Effector memory CD4-positive, alpha-beta T cell (primary cell): Measurements from ENCODE around the gene DGKD.

Source experiments
- DNase-seq, 3 donors: peaks; one replicate each; pipeline ENCODE4 v3.0.0-alpha.2; 2020
- H3K27ac ChIP-seq: 2 replicates; pipeline ENCODE4 v1.7.0; 2013; ENCODE audit warnings: mild to moderate bottlenecking, low read length, moderate library complexity; ENCODE audit not compliant: insufficient read depth, poor library complexity, severe bottlenecking
- H3K27me3 ChIP-seq: replicated peaks from 2 replicates; pipeline ENCODE4 v1.7.0; 2013; ENCODE audit warnings: mild to moderate bottlenecking, low read length; ENCODE audit not compliant: insufficient read depth, control insufficient read depth, poor library complexity, severe bottlenecking
- H3K36me3 ChIP-seq: 2 replicates; pipeline ENCODE4 v1.7.0; 2013; ENCODE audit warnings: mild to moderate bottlenecking, low read length, moderate library complexity; ENCODE audit not compliant: control insufficient read depth, insufficient read depth
- H3K4me1 ChIP-seq: 2 replicates; pipeline ENCODE4 v1.7.0; 2013; ENCODE audit warnings: low read length, mild to moderate bottlenecking; ENCODE audit not compliant: control insufficient read depth, insufficient read depth, poor library complexity, severe bottlenecking
- H3K4me3 ChIP-seq: 2 replicates; pipeline ENCODE4 v1.7.0; 2013; ENCODE audit warnings: low read length, low read depth, mild to moderate bottlenecking; ENCODE audit not compliant: insufficient read depth, poor library complexity, severe bottlenecking
- H3K9me3 ChIP-seq: 2 replicates; pipeline ENCODE4 v1.7.0; 2013; ENCODE audit warnings: mild to moderate bottlenecking, low read length, moderate library complexity; ENCODE audit not compliant: control insufficient read depth

DGKD gene

DNA sequence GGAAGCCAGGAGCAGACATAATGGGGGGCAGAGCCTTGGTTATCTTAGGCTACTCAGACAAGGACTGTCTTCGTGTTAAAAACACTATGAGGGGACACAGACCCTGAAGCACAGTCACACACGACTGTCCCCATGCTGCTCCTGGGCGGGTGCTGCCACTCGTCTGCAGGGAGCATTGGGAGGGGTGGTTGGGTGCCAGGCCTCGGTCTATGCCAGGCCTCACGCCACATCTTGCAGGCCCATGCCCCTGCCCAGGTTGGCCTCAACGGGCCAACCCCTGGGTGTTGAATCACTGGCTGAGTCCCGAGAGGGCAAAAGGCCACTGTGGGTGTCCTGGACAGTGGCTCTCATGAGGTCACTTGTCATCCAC is 114.4 kb downstream of the DGKD start:
- Histone ChIP-seq H3K9me3 (no peaks in the 10 kb centered on the region), H3K27me3 (no peaks in the 10 kb centered on the region), H3K36me3 (peaks cover 65% of the 10 kb centered on the region), H3K27ac (no peak overlapping the region), H3K4me3 (no peak overlapping the region), H3K4me1 (no peaks in the 10 kb centered on the region)
- DNase-seq, result no peak

GRCh38 chr2:233469261-233470010 is 115.1 kb downstream of the DGKD start:
- no peak for DNase-seq
- Histone ChIP-seq H3K9me3 (no peaks in the 10 kb centered on the region), H3K36me3 (peaks cover 58% of the 10 kb centered on the region), H3K27me3 (no peaks in the 10 kb centered on the region), H3K27ac (no peak overlapping the region), H3K4me1 (no peaks in the 10 kb centered on the region), H3K4me3 (no peak overlapping the region)

- Histone ChIP-seq H3K9me3 (no peaks in the 10 kb centered on the region), H3K27ac (no peak overlapping the region), H3K4me1 (no peaks in the 10 kb centered on the region), H3K36me3 (peaks cover 51% of the 10 kb centered on the region), H3K27me3 (no peaks in the 10 kb centered on the region), H3K4me3 (no peak overlapping the region)
- DNase-seq, result no peak
Measured at GRCh38 chr2:233470011-233470687, 115.9 kb downstream of the DGKD start.

DNA sequence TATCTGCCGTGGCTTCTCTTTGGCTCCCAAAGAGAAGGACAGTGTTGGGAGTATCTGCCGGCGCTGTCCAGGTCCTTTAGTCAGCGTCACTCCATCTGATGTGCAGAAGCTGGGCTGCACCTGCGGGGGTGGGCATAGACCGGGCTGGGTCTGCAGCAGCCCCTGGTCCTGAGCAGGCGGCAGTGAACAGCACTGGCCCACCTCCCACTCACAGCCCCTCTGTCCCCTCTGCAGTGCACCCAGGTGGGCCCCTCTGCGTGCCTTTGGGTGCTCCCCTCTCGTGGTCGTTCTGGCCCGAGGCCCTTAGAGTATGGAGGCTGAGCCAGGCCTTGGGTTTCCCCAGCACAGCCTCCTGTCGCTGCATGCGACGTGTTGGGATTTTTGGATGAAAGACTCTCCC is 116.5 kb downstream of the DGKD start:
- Histone ChIP-seq H3K9me3 (no peaks in the 10 kb centered on the region), H3K36me3 (peaks cover 46% of the 10 kb centered on the region), H3K27ac (no peak overlapping the region), H3K4me1 (no peaks in the 10 kb centered on the region), H3K4me3 (no peak overlapping the region), H3K27me3 (no peaks in the 10 kb centered on the region)
- no peak for DNase-seq

GRCh38 chr2:233471291-233472035 is 117.2 kb downstream of the DGKD start:
- Histone ChIP-seq H3K9me3 (no peaks in the 10 kb centered on the region), H3K4me3 (no peak overlapping the region), H3K27me3 (no peaks in the 10 kb centered on the region), H3K4me1 (no peaks in the 10 kb centered on the region), H3K36me3 (peaks cover 46% of the 10 kb centered on the region), H3K27ac (no peak overlapping the region)
- no peak for DNase-seq

GRCh38 chr2:233473386-233473791 is 119.1 kb downstream of the DGKD start:
- H3K36me3 ChIP-seq, result peaks cover 39% of the 10 kb centered on the region
- H3K4me3 ChIP-seq, result no peak overlapping the region
- H3K9me3 ChIP-seq, result no peaks in the 10 kb centered on the region
- no peaks in the 10 kb centered on the region for H3K27me3 ChIP-seq
- no peaks in the 10 kb centered on the region for H3K4me1 ChIP-seq
- no peak for DNase-seq
- no peak overlapping the region for H3K27ac ChIP-seq

DNA sequence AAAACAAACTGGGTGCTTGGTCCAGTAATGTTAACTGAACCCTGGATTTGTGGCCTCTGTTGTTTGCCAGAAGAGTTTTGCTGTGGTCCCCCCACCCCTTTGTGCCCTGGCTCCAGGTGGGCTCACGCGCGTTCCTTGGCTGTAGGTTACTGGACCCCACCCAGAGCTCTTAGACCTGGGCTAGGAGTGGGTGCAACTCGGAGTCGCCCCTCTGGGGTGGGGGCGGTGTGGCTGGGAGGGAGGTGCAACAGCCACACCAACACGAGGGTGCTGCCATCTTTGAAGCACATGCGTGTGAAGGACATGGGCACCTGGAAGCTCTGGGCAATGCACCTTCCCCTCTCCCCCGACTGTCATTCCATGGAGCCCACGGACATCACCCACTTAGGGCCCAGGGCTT is 119.6 kb downstream of the DGKD start:
- Histone ChIP-seq H3K4me3 (no peak overlapping the region), H3K36me3 (peaks cover 34% of the 10 kb centered on the region), H3K27ac (no peak overlapping the region), H3K27me3 (no peaks in the 10 kb centered on the region), H3K9me3 (no peaks in the 10 kb centered on the region), H3K4me1 (no peaks in the 10 kb centered on the region)
- DNase-seq, result no peak

DNA sequence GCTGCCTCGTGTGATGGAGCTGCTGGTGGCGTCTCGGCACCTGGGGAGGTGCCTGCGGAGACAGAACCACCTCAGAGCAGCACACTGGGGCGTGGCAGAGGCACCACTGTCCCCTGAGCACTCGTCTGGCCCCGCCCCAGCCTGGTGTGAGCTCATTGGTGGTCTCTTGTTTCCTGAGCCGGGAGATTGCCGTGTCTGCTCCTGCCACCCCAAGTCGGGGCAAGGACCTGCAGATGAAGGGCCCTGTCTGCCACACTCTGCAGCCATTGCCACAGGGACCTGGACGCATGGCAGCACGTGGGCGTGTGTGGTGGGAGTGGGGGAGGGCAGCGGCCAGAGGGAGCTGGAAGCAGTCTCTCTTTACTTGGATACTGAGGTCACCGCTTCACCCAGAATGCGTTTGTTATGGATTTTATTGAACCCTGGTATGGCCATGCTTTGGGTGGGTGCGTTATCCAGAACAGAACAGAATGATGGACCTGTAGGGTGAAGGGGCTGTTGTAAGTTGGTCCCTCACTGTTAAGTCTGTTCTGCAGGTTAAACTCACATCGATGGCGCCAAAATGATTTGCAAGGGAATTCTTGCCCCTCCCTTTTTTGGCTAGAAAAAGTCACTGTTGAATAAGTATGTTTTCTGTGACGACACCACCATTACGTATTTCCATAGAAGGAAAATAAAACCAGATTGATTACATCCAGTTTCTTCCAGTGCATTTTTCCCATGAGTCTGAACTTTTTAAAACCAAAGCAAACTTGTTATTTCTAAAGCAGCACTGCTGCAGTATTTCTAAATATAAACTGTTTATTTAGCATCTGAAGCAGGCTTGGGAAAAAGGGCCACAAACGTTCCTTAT is 120.2 kb downstream of the DGKD start:
- H3K4me3 ChIP-seq, result no peak overlapping the region
- no peaks in the 10 kb centered on the region for H3K4me1 ChIP-seq
- DNase-seq, result no peak
- H3K27ac ChIP-seq, result no peak overlapping the region
- peaks cover 28% of the 10 kb centered on the region for H3K36me3 ChIP-seq
- H3K27me3 ChIP-seq, result no peaks in the 10 kb centered on the region
- H3K9me3 ChIP-seq, result no peaks in the 10 kb centered on the region

DNA sequence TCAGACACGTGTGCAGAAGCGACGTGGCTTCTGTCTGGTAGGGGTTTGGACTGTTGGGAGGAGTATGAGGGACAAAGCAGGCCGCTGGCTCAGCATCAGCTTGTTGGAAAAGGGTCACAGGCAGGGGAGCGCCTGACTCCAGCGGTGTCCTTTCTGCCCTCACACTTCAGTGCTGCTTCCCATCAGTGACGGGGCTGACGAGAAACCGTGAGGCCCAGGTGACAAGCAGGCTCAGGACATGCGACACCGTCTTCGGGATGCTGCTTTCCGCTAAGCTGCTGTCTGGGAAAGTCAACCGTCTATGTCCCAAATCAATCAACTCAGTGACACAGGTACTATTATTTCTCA is 121.7 kb downstream of the DGKD start:
- Histone ChIP-seq H3K9me3 (no peaks in the 10 kb centered on the region), H3K4me1 (no peaks in the 10 kb centered on the region), H3K4me3 (no peak overlapping the region), H3K36me3 (peaks cover 13% of the 10 kb centered on the region), H3K27me3 (no peaks in the 10 kb centered on the region), H3K27ac (no peak overlapping the region)
- DNase-seq, result no peak
